Thyroid gland (tissue), 4 donors: Measurements from ENCODE around the gene PARP6.

Experiments
- POLR2A ChIP-seq, 2 donors: fragments of 450-650 bp; IDR thresholded peaks; one replicate each; pipeline ENCODE4 v1.6.1; 2017; ENCODE audit warnings: antibody characterized with exemption in 2 of 2, mild to moderate bottlenecking in 2 of 2, moderate library complexity in 1 of 2
- TF ChIP-seq, protein P1 (sequence below), 6 experiments: fragments of 200-600 bp in 3 of 6; fragments of 450-650 bp in 3 of 6; sonication (generic) in 3 of 6; IDR thresholded peaks; one replicate each; pipeline ENCODE4 v1.5.1; 2016 to 2019; ENCODE audit warnings: antibody characterized with exemption in 6 of 6, mild to moderate bottlenecking in 2 of 6, inconsistent platforms in 1 of 6, moderate library complexity in 1 of 6

DNA sequence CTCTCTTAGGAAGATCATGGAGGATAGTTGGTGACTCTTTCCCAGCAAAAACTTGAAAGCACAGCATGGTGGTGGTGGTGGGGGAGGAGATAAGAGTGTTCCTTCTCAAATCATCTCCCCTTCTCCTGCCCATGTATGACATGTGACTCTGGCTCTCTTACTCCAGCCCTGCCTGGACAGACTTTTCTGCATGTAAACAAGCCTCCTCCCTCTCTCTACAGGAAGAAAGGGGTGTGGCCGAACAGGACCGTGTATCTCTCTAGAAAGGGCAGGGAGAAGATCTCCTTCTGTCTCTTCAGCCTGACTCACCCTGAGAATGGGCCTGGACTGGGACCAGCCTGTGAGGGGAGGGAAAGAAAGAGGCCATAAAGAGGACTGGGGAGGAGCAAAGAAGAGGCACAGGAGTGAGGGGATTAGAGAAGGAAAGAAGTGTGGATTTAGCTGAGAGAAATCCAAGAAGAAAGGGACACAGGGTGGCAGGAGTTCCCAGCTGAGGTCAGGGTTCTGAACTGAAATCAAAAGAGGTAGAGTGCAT, 46.1 kb upstream of the PARP6 start:
- TF ChIP-seq, protein P1, sequence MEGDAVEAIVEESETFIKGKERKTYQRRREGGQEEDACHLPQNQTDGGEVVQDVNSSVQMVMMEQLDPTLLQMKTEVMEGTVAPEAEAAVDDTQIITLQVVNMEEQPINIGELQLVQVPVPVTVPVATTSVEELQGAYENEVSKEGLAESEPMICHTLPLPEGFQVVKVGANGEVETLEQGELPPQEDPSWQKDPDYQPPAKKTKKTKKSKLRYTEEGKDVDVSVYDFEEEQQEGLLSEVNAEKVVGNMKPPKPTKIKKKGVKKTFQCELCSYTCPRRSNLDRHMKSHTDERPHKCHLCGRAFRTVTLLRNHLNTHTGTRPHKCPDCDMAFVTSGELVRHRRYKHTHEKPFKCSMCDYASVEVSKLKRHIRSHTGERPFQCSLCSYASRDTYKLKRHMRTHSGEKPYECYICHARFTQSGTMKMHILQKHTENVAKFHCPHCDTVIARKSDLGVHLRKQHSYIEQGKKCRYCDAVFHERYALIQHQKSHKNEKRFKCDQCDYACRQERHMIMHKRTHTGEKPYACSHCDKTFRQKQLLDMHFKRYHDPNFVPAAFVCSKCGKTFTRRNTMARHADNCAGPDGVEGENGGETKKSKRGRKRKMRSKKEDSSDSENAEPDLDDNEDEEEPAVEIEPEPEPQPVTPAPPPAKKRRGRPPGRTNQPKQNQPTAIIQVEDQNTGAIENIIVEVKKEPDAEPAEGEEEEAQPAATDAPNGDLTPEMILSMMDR (IDR thresholded peaks at IDR 0.05) = no peak
- TF ChIP-seq POLR2A (IDR thresholded peaks at IDR 0.05) = no peak
